ENCODE measurements around the gene CHERP.

Gene CHERP

GRCh38 chr19:16470541-16470910 lies 71.7 kb downstream of the CHERP start:
- DNase-seq: no peak

Data from suppressor macrophage treated with lipopolysaccharide for 4 hours (primary cell).